Muscle of leg (tissue), 11 donors: Measurements from ENCODE around the gene WTAP. TPM values are rescaled to one million over a fixed set of nuclear protein-coding genes. Genes with fewer than 3 reads are reported as not detected.
"Not testable (repeated sequence)": the region's sequence is repeated elsewhere in the genome, so short reads cannot be mapped to it uniquely, and the experiment has no call there.

Experiments used
- DNase-seq: peaks from one replicate; pipeline ENCODE4 v3.0.0; 2013
- H3K27ac ChIP-seq: one replicate; pipeline ENCODE4 v1.5.1; 2013; ENCODE audit warnings: mild to moderate bottlenecking, low read length, control low read depth
- H3K27me3 ChIP-seq: one replicate; pipeline ENCODE4 v1.6.1; 2013; ENCODE audit warnings: low read length; ENCODE audit not compliant: control insufficient read depth, insufficient read depth
- H3K36me3 ChIP-seq: one replicate; pipeline ENCODE4 v1.6.1; 2013; ENCODE audit warnings: low read length; ENCODE audit not compliant: control insufficient read depth, insufficient read depth
- H3K4me1 ChIP-seq: one replicate; pipeline ENCODE4 v1.6.1; 2013; ENCODE audit warnings: low read length; ENCODE audit not compliant: control insufficient read depth, insufficient read depth
- H3K4me3 ChIP-seq: one replicate; pipeline ENCODE4 v1.5.1; 2013; ENCODE audit warnings: low read length, control low read depth
- H3K9me3 ChIP-seq: replicated peaks from 2 replicates; pipeline ENCODE4 v1.6.1; 2013; ENCODE audit warnings: low read depth, low read length; ENCODE audit not compliant: control insufficient read depth
- WGBS: methylation state at CpG from one replicate; pipeline ENCODE4 v1.1.5; 2013; ENCODE audit warnings: missing lambda C conversion rate; ENCODE audit not compliant: insufficient coverage; 5-methylcytosine and 5-hydroxymethylcytosine counted together
- polyA plus RNA-seq, 8 donors: library from polyadenylated mRNA; unstranded; fragments of 120-200 nt; gene quantifications; one replicate each; pipeline versions ENCODE4 v1.2.1 to v1.2.3, GENCODE V29; 2013; ENCODE audit warnings: inconsistent platforms in 1 of 8, low replicate concordance in 1 of 8; ENCODE audit not compliant: insufficient read length in 8 of 8, insufficient read depth in 1 of 8
- total RNA-seq: library from RNA; stranded (reverse); fragments of 120-200 nt; gene quantifications from one replicate; pipeline ENCODE4 v1.2.4, GENCODE V29; 2013

Gene WTAP
- total and polyA plus RNA-seq, 9 donors: 61.4 to 80.3 (median 71.2) TPM

DNA sequence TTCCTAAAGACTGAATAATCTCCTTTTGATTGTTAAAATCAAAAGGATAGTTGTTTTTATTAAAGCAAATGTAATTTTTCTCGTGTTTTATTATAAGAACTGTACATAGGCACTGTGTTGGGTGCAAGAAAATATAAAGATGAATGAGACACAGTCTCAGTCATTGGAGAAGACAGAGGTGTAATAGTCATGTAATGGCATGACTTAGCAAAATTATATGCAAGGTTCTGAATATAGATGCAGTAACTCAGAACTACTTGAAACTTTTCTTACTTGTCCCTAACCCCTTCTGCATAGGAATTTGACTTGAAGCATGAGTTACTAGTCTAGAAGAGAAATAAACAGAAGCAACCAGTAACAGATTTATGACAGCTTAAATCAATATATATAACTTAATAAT, 14.9 kb downstream of the WTAP start:
- H3K4me1 ChIP-seq: no peaks in the 10 kb centered on the region
- no CpG with 5 or more reads among the region's 1 CpG for WGBS
- peaks cover 46% of the 10 kb centered on the region for H3K36me3 ChIP-seq
- no peak overlapping the region for H3K4me3 ChIP-seq
- no peak overlapping the region for H3K27ac ChIP-seq
- H3K9me3 ChIP-seq: no peaks in the 10 kb centered on the region
- DNase-seq: no peak
- no peaks in the 10 kb centered on the region for H3K27me3 ChIP-seq

DNA sequence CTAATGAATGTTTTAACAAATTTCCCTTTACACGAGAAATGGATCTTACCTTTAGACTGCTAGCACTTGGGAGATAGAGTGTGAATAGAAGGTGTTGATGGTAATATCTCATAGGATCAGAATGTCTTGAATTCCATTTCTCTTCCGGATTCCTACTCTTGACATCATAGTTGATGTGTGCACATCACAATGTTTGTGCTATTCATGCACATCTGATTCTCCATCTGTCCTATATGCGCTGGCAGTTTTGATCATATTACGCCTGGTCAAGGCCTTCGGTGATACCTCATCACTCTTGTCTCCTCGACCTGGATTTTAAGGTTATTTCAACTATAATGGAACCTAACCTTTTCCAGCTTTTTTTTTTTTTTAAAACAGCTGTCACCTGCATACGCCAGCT, 17.8 kb downstream of the WTAP start:
- no peaks in the 10 kb centered on the region for H3K27me3 ChIP-seq
- no peaks in the 10 kb centered on the region for H3K4me1 ChIP-seq
- no peaks in the 10 kb centered on the region for H3K9me3 ChIP-seq
- peaks cover 48% of the 10 kb centered on the region for H3K36me3 ChIP-seq
- H3K4me3 ChIP-seq: no peak overlapping the region
- no peak for DNase-seq
- 88% methylated on average over 5 of the region's 7 CpGs for WGBS
- no peak overlapping the region for H3K27ac ChIP-seq

DNA sequence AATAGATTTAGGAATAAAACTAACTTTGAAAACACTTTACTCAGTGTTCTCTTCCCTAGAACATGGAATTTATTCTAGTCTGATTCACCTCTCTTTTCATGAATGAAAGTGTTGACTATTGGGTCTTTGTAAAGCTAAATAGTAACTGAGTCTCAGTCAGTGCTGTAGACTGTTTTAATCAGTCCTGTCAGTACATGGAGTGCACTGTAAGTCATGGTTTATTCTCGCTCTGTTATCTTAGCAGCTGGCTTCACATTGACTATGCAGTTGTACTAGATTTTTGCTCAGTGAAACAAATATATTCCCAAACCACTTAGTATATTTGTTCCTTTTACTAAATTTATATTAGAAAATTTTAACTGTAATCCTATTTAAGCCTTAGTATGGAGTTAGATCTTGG, 19.5 kb downstream of the WTAP start:
- WGBS: no CpG with 5 or more reads among the region's 1 CpG
- Histone ChIP-seq H3K9me3 (no peaks in the 10 kb centered on the region), H3K27me3 (no peaks in the 10 kb centered on the region), H3K4me3 (no peak overlapping the region), H3K27ac (no peak overlapping the region), H3K36me3 (peaks cover 45% of the 10 kb centered on the region), H3K4me1 (no peaks in the 10 kb centered on the region)
- DNase-seq: no peak

DNA sequence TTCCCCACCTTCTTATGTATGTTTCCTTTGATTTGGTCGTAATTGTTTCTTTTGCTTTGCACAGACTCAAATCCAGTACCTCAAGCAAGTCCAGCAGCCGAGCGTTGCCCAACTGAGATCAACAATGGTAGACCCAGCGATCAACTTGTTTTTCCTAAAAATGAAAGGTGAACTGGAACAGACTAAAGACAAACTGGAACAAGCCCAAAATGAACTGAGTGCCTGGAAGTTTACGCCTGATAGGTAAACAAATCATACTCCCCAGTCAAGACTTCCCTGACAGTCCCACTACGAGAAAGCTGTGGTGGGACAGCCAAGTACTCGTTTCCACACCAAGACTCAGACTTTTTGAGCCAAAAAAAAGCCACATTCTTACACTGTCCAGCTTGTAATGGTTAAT, 20.8 kb downstream of the WTAP start:
- WGBS: 83% methylated on average over 2 of the region's 7 CpGs
- H3K27me3 ChIP-seq, H3K9me3 ChIP-seq, H3K27ac ChIP-seq, DNase-seq, H3K4me1 ChIP-seq, H3K4me3 ChIP-seq: not testable (repeated sequence)
- H3K36me3 ChIP-seq: peaks cover 41% of the 10 kb centered on the region

DNA sequence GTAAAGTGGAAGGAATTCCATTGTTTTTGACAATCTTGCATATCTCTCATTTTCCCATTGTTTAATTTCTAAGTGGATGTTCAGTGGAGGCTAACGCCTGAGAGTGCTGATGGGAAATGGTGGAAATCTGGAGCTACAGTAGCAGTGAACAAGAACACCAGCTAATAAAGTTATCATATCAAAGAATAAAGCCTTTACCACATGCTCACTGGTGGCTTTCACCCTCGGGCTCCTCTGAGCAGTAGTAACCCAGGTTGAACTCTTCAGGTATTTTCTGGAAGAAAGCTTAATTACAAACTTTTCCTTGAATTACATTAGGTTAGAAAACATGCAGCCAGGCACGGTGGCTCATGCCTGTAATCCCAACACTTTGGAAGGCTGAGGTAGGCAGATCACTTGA, 24.1 kb downstream of the WTAP start:
- Histone ChIP-seq H3K36me3 (peaks cover 31% of the 10 kb centered on the region), H3K27ac (no peak overlapping the region), H3K27me3 (no peaks in the 10 kb centered on the region), H3K4me3 (no peak overlapping the region), H3K4me1 (no peaks in the 10 kb centered on the region), H3K9me3 (no peaks in the 10 kb centered on the region)
- WGBS: 100% methylated on average over 2 of the region's 3 CpGs
- no peak for DNase-seq

DNA sequence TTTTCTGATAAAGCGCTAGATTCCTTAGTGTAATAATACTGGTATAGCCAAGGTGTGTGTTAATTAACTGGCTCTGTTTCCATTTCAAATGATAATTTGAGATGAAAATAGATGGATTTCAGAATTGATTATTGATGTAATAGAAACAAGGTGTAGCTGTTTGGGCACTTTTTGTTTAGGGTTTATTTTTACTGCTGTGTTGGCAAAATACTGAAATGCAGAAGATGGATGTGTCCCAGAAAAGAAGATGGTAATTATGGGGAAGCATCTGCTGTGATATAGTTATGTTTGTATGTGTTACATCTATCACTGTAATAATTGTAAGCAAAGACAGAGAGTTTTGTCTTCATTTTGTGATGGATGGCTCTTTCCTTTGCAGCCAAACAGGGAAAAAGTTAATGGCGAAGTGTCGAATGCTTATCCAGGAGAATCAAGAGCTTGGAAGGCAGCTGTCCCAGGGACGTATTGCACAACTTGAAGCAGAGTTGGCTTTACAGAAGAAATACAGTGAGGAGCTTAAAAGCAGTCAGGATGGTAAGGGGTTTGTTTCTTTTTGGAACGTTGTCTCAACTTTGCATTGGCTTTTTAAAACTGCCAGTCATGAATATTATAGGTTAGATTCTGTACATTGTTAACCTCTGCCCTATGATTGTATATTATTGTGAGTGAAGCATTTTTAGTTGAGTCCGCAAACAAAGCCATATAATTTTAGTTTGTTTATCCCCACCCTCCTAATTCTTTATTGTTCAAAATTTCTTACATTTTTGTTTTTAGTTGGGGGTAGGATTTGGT, 26.0 kb downstream of the WTAP start:
- 83% methylated on average over 3 of the region's 6 CpGs for WGBS
- Histone ChIP-seq H3K36me3 (peaks cover 32% of the 10 kb centered on the region), H3K4me3 (no peak overlapping the region), H3K27ac (no peak overlapping the region), H3K9me3 (no peaks in the 10 kb centered on the region), H3K27me3 (no peaks in the 10 kb centered on the region), H3K4me1 (no peaks in the 10 kb centered on the region)
- no peak for DNase-seq

DNA sequence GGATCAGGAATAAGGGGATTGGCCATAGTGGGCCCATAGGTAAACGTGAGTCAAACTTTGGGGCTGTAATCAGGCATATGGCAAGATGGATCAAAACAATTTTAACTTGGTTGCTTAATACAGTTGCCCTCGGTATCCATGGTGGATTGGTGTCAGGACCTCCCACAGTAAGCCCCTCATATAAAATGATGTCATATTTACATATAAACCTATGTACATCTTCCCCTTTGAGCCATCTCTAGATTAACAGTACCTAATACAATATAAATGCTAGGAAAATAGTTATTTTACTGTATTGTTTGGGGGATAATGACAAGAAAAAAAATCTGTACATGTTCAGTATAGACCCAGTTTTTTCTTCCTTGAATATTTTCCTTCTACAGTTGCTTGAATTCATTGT, 27.1 kb downstream of the WTAP start:
- WGBS: no CpG with 5 or more reads among the region's 2 CpGs
- Histone ChIP-seq H3K36me3 (peaks cover 36% of the 10 kb centered on the region), H3K27ac (no peak overlapping the region), H3K4me1 (no peaks in the 10 kb centered on the region), H3K27me3 (no peaks in the 10 kb centered on the region), H3K4me3 (no peak overlapping the region), H3K9me3 (no peaks in the 10 kb centered on the region)
- no peak for DNase-seq

DNA sequence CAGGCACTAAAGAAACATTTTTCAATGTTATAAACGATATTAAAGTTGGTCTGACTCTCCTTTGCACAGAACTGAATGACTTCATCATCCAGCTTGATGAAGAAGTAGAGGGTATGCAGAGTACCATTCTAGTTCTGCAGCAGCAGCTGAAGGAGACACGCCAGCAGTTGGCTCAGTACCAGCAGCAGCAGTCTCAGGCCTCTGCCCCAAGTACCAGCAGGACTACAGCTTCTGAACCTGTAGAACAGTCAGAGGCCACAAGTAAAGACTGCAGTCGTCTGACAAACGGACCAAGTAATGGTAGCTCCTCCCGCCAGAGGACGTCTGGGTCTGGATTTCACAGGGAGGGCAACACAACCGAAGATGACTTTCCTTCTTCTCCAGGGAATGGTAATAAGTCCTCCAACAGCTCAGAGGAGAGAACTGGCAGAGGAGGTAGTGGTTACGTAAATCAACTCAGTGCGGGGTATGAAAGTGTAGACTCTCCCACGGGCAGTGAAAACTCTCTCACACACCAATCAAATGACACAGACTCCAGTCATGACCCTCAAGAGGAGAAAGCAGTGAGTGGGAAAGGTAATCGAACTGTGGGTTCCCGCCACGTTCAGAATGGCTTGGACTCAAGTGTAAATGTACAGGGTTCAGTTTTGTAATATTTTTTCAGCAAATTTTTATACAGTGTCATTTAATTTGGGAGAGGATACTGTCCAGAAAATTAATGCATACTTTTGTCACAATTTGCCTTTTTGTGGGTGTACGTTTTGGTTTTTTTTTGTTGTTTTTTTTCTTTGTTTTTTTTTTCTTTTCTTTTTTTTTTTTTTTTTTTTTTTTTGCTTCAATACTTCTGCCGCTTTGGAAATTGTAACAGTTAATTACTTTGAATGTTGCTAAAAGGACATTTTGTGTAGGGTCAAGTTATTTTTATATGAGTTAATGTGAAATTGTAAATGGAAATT, 27.9 kb downstream of the WTAP start:
- Histone ChIP-seq H3K4me1 (no peaks in the 10 kb centered on the region), H3K27me3 (no peaks in the 10 kb centered on the region), H3K27ac (no peak overlapping the region), H3K4me3 (no peak overlapping the region), H3K36me3 (peaks cover 33% of the 10 kb centered on the region), H3K9me3 (no peaks in the 10 kb centered on the region)
- peak; percentile 21 for DNase-seq
- WGBS: 59% methylated on average over 5 of the region's 15 CpGs

DNA sequence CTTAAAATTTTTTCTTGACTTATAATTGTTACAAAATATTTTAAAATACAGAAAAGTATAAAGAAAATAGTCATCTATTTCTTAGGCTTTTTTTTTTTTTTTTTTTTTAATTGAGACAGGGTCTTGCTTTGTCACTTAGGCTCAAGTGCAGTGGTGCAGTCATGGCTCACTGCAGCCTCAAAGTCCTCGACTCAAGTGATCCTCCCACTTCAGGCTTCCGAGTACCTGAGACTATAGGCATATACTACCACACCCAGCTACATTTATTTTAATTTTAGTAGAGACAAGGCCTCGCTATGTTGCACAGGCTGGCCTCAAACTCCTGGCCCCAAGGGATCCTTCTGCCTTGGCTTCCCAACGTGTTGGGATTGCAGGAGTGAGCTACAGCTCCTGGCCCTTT, 29.2 kb downstream of the WTAP start:
- WGBS: 76% methylated on average over 2 of the region's 4 CpGs

More for the DNA sequence above, 29.2 kb downstream of the WTAP start:
- Histone ChIP-seq H3K9me3 (no peaks in the 10 kb centered on the region), H3K4me1 (peaks cover 4% of the 10 kb centered on the region), H3K4me3 (no peak overlapping the region), H3K36me3 (peaks cover 32% of the 10 kb centered on the region), H3K27ac (no peak overlapping the region), H3K27me3 (no peaks in the 10 kb centered on the region)
- DNase-seq: no peak
